HG03520 (cell line): Measurements from ENCODE around the gene DDX54.

Experiments used
- ATAC-seq: cut with Tn5 transposase; IDR thresholded peaks from one replicate; pipeline ENCODE4 v1.9.1; 2021; ENCODE audit warnings: mild to moderate bottlenecking, moderate library complexity; ENCODE audit not compliant: unreplicated experiment

The DDX54 gene

GRCh38 chr12:113185180-113186032 lies at the start of gene DDX54, which contains the start of gene RITA1:
TSS of gene DDX54 (minus strand) at chr12:113185478. CDS start at chr12:113185451, 27 bp downstream.
TSS of gene RITA1 (plus strand) at chr12:113185721. CDS start at chr12:113186747, 1,026 bp downstream.
- peak; percentile 30 for ATAC-seq

GRCh38 chr12:113234483-113234882 lies 49.2 kb upstream of the DDX54 start:
- no peak for ATAC-seq

- ATAC-seq: no peak
These were observed 48.7 kb upstream of the DDX54 start for GRCh38 chr12:113233967-113234366.

- peak; percentile 67 for ATAC-seq
These were observed 47.7 kb upstream of the DDX54 start for GRCh38 chr12:113232840-113233585.

- no peak for ATAC-seq
These were observed 47.0 kb upstream of the DDX54 start for GRCh38 chr12:113232089-113232839.

GRCh38 chr12:113231235-113232088 lies 46.2 kb upstream of the DDX54 start:
- ATAC-seq: no peak

GRCh38 chr12:113230315-113231234 lies 45.3 kb upstream of the DDX54 start:
- peak; percentile 14 for ATAC-seq

GRCh38 chr12:113228394-113229028 lies 43.2 kb upstream of the DDX54 start:
- ATAC-seq: no peak

GRCh38 chr12:113227686-113228391 lies 42.6 kb upstream of the DDX54 start:
- no peak for ATAC-seq

GRCh38 chr12:113226696-113227568 lies 41.7 kb upstream of the DDX54 start:
- no peak for ATAC-seq

GRCh38 chr12:113224955-113225354 lies 39.7 kb upstream of the DDX54 start:
- ATAC-seq: no peak

GRCh38 chr12:113222730-113223531 lies 37.7 kb upstream of the DDX54 start:
- ATAC-seq: no peak

GRCh38 chr12:113221997-113222729 lies 36.9 kb upstream of the DDX54 start:
- ATAC-seq: no peak

GRCh38 chr12:113221181-113221996 lies 36.1 kb upstream of the DDX54 start, which contains the start of gene TPCN1:
TSS of gene TPCN1 (plus strand) at chr12:113221464. CDS start at chr12:113226853, 5,389 bp downstream.
- ATAC-seq: peak; percentile 92
